Activated CD8-positive, alpha-beta T cell treated with anti-CD3 and anti-CD28 coated beads for 36 hours (primary cell): ENCODE data around the gene ACE. TPM values are rescaled to one million over a fixed set of nuclear protein-coding genes. Genes with fewer than 3 reads are reported as not detected.

Experiments
- ATAC-seq: fragments of 200-7000 bp; cut with Tn5 transposase; one replicate; pipeline ENCODE4 v1.10.0; 2021; ENCODE audit warnings: mild to moderate bottlenecking, moderate library complexity
- CTCF ChIA-PET: fragments of 350-600 bp; sonication (Branson Sonifier 250); formaldehyde crosslinking; loops from one replicate; lab custom pipeline; 2021; ENCODE audit warnings: antibody characterized with exemption; lab: Charles Lee
- POLR2A ChIA-PET: fragments of 350-600 bp; sonication (Branson Sonifier 250); formaldehyde crosslinking; loops from one replicate; lab custom pipeline; 2021; ENCODE audit warnings: antibody characterized with exemption; lab: Charles Lee
- DNase-seq: peaks from one replicate; pipeline ENCODE4 v3.0.0-alpha.2; 2020
- H3K27ac Mint-ChIP-seq: one replicate; pipeline ENCODE4 v1.8.0; 2021; ENCODE audit warnings: mild to moderate bottlenecking, mixed read lengths
- H3K27me3 Mint-ChIP-seq: one replicate; pipeline ENCODE4 v1.8.0; 2021; ENCODE audit warnings: mixed read lengths
- H3K36me3 Mint-ChIP-seq: one replicate; pipeline ENCODE4 v1.8.0; 2021; ENCODE audit warnings: low read depth, mixed read lengths
- H3K4me1 Mint-ChIP-seq: one replicate; pipeline ENCODE4 v1.8.0; 2021; ENCODE audit warnings: low read depth, mixed read lengths
- H3K4me3 Mint-ChIP-seq: one replicate; pipeline ENCODE4 v1.8.0; 2021; ENCODE audit warnings: mild to moderate bottlenecking, moderate library complexity, mixed read lengths
- H3K9me3 Mint-ChIP-seq: one replicate; pipeline ENCODE4 v1.8.0; 2021; ENCODE audit warnings: mixed read lengths
- intact Hi-C: fragments of 100-400 bp; cut with micrococcal nuclease; formaldehyde crosslinking; loops from one replicate; pipeline ENCODE4 v1.10.0; 2022
- total RNA-seq, 2 experiments: library from RNA; stranded (reverse); gene quantifications; one replicate each; pipeline ENCODE4 v1.2.3, GENCODE V29; 2021
- TF ChIP-seq, protein P1 (sequence below): fragments of 200-600 bp; IDR thresholded peaks from one replicate; pipeline ENCODE4 v1.8.0; 2022; ENCODE audit warnings: antibody characterized with exemption, mild to moderate bottlenecking

ACE gene
- total RNA-seq, 2 experiments from 2014 or later = 0.36 to 0.51 TPM

DNA sequence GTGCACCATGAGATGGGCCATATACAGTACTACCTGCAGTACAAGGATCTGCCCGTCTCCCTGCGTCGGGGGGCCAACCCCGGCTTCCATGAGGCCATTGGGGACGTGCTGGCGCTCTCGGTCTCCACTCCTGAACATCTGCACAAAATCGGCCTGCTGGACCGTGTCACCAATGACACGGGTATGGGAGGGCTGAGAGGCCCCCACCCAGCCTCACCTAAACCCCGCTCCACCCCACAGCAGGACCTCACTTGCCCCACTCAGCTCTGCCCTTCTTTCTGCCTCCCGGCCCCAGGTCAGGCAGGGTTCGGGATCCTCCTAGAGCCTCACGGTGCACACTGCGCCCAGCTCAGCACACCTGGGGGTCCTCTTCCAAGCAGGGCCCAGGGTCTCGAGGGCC is 5.6 kb downstream of the ACE start:
- no peak overlapping the region for H3K27ac Mint-ChIP-seq
- POLR2A ChIA-PET = no interaction called here
- ATAC-seq (no peak), DNase-seq (no peak)
- no peak overlapping the region for H3K4me3 Mint-ChIP-seq
- H3K4me1 Mint-ChIP-seq = peaks cover 8% of the 10 kb centered on the region
- peaks cover 11% of the 10 kb centered on the region for H3K27me3 Mint-ChIP-seq
- CTCF ChIA-PET = interaction anchor here (8.0 kb wide), 1 partner anchor 55 kb away, joined by 231 read pairs; no protein-coding TSS in a partner anchor
- intact Hi-C loops = no loop called here
- no peaks in the 10 kb centered on the region for H3K9me3 Mint-ChIP-seq
- H3K36me3 Mint-ChIP-seq = no peaks in the 10 kb centered on the region
- TF ChIP-seq, protein P1, sequence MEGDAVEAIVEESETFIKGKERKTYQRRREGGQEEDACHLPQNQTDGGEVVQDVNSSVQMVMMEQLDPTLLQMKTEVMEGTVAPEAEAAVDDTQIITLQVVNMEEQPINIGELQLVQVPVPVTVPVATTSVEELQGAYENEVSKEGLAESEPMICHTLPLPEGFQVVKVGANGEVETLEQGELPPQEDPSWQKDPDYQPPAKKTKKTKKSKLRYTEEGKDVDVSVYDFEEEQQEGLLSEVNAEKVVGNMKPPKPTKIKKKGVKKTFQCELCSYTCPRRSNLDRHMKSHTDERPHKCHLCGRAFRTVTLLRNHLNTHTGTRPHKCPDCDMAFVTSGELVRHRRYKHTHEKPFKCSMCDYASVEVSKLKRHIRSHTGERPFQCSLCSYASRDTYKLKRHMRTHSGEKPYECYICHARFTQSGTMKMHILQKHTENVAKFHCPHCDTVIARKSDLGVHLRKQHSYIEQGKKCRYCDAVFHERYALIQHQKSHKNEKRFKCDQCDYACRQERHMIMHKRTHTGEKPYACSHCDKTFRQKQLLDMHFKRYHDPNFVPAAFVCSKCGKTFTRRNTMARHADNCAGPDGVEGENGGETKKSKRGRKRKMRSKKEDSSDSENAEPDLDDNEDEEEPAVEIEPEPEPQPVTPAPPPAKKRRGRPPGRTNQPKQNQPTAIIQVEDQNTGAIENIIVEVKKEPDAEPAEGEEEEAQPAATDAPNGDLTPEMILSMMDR = no peak

DNA sequence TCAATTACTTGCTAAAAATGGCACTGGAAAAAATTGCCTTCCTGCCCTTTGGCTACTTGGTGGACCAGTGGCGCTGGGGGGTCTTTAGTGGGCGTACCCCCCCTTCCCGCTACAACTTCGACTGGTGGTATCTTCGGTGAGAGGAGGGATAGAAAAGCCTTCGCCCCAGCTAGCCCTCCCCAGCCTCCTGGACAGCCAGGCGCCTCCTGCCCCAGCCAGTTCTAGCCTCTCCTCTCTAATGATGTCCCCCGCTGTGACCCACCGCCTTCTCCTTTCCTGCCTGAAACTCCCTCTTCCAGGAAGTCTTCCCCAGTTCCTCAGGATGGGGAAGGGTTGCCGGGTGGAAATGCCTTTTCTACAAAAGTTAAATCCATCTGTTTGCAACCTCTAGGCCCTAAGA is 6.2 kb downstream of the ACE start:
- Mint-ChIP-seq H3K4me3 (no peak overlapping the region), H3K27ac (no peak overlapping the region), H3K27me3 (peaks cover 5% of the 10 kb centered on the region), H3K9me3 (no peaks in the 10 kb centered on the region), H3K36me3 (no peaks in the 10 kb centered on the region), H3K4me1 (peaks cover 4% of the 10 kb centered on the region)
- TF ChIP-seq, protein P1 = no peak
- ChIA-PET CTCF (interaction anchor here (8.0 kb wide), 1 partner anchor 55 kb away, joined by 231 read pairs; no protein-coding TSS in a partner anchor), POLR2A (no interaction called here)
- intact Hi-C loops = no loop called here
- ATAC-seq (no peak), DNase-seq (no peak)

DNA sequence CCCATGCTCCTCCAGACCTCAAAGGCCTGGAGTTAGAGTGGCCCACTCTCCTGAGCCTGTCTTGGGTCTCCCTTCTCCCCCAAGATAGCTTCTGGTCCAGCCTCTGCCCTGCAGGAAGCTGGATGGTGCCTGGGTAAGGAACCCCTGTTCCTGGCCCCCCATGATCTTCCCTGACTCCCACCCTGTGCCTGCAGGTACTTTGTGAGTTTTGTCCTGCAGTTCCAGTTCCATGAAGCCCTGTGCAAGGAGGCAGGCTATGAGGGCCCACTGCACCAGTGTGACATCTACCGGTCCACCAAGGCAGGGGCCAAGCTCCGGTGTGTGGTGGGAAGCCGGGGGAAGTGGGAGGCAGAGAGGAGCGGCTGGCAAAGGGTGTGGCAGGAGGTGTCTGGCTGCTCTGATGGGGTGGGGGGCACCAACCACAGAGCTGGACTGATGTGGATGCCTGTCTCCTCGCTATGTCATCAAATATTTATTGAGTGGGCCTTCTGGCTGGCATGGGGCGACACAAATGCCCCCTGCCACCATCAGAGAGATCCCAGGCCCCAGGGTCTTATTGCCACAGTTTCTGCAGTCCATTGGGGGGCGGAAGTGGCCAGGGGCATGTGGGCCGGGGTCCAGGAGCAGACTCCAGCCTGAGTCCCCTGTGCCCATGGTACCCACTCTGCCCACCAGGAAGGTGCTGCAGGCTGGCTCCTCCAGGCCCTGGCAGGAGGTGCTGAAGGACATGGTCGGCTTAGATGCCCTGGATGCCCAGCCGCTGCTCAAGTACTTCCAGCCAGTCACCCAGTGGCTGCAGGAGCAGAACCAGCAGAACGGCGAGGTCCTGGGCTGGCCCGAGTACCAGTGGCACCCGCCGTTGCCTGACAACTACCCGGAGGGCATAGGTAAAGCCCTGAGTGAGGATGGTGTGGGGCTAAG is 7.1 kb downstream of the ACE start:
- no peak overlapping the region for H3K27ac Mint-ChIP-seq
- POLR2A ChIA-PET = no interaction called here

DNA sequence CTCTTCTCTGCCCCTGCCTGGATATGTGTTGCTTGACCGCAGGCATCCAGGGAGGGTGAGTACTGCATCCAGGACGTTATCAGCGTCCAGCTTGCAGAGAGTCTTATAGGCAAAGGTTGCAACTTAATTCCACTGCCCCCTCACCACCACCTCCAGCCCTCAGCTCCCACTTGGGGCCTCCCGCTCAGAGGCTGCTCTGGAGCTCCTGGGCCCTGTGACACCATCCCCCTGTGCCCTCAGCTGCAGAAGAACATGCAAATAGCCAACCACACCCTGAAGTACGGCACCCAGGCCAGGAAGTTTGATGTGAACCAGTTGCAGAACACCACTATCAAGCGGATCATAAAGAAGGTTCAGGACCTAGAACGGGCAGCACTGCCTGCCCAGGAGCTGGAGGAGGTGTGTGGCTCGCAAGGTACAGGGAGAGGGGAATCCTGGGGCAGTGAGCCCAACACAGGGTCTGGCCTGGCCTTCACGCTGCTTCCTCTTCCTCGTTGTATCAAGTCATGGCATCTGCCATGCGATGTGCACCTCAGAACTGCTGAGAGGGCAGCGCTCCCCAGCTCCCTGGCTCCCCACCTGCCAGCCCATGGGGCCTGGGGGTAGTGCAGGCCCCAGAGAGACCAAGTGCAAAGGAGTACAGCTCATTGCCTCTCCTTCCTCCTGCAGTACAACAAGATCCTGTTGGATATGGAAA is 9.6 kb downstream of the ACE start:
- ChIA-PET CTCF (interaction anchor here (1.0 to 1.4 kb wide), 3 partner anchors 60 to 125 kb away, joined by 3 to 4 read pairs (median 3); no protein-coding TSS in a partner anchor), POLR2A (interaction anchor here (2.2 kb wide), 1 partner anchor 8 kb away, joined by 5 read pairs; no protein-coding TSS in a partner anchor)
- Mint-ChIP-seq H3K4me1 (no peaks in the 10 kb centered on the region), H3K9me3 (no peaks in the 10 kb centered on the region), H3K4me3 (no peak overlapping the region), H3K27ac (no peak overlapping the region), H3K36me3 (no peaks in the 10 kb centered on the region), H3K27me3 (no peaks in the 10 kb centered on the region)
- TF ChIP-seq, protein P1 = no peak
- ATAC-seq = no peak
- no peak for DNase-seq
- intact Hi-C loops = no loop called here

More for the DNA sequence above, 7.1 kb downstream of the ACE start:
- no peaks in the 10 kb centered on the region for H3K9me3 Mint-ChIP-seq
- no peak for ATAC-seq
- peaks cover 1% of the 10 kb centered on the region for H3K27me3 Mint-ChIP-seq
- peaks cover 2% of the 10 kb centered on the region for H3K4me1 Mint-ChIP-seq
- H3K36me3 Mint-ChIP-seq = no peaks in the 10 kb centered on the region
- H3K4me3 Mint-ChIP-seq = no peak overlapping the region
- DNase-seq = no peak
- TF ChIP-seq, protein P1 = no peak
- intact Hi-C loops = no loop called here
- CTCF ChIA-PET = interaction anchor here (8.0 kb wide), 1 partner anchor 56 kb away, joined by 231 read pairs; no protein-coding TSS in a partner anchor
